K562 (cell line): ENCODE measurements around the gene ABCC6. TPM values are rescaled to one million over a fixed set of nuclear protein-coding genes. Genes with fewer than 3 reads are reported as not detected.

Experiments used
- ATAC-seq: fragments of 200-7000 bp; cut with Tn5 transposase; 3 replicates; pipeline ENCODE4 v1.9.1; 2020; ENCODE audit warnings: moderate library complexity
- BruUV-seq: library from RNA; stranded (reverse); fragments of 400-500 nt; replicated peaks from 2 replicates; lab custom pipeline; 2021; lab: Mats Ljungman, UMichigan
- CTCF ChIA-PET: fragments of 300-600 bp; formaldehyde crosslinking; extraction: SDS; loops from one replicate; lab custom pipeline; 2021; ENCODE audit warnings: low intra/inter-chr PET ratio; lab: Yijun Ruan, JAX
- POLR2A ChIA-PET: fragments of 300-600, 350-650 bp; sonication (Branson Sonifier 250); formaldehyde crosslinking; extraction: SDS; loops from one replicate; lab custom pipeline; 2021; ENCODE audit warnings: antibody characterized with exemption, inconsistent platforms; lab: Yijun Ruan, JAX
- DNase-seq, 4 experiments: peaks; one replicate each; pipeline versions ENCODE4 v3.0.0 to v3.0.0-alpha.2; 2011 to 2018; ENCODE audit warnings: low spot score in 3 of 4, mixed read lengths in 3 of 4; ENCODE audit errors: extremely low read depth in 1 of 4
- FAIRE-seq: peaks from 2 replicates; lab custom pipeline; 2011; peaks lifted over from hg19 to GRCh38; lab: Jason Lieb, UNC
- H2AFZ ChIP-seq: 2 replicates; pipeline ENCODE4 v1.6.0; 2011; ENCODE audit warnings: low read depth, low read length, control low read depth, inconsistent platforms
- H3K27ac ChIP-seq: fragments of 200-600 bp; 3 replicates; pipeline ENCODE4 v1.8.0; 2011; ENCODE audit warnings: low read depth, mild to moderate bottlenecking, control low read depth, inconsistent platforms, low read length, moderate library complexity, mixed read lengths; ENCODE audit errors: extremely low read depth
- H3K27me3 ChIP-seq, 2 experiments: fragments of 300-600 bp in 1 of 2; 2 replicates in 1 of 2; 3 replicates in 1 of 2; pipeline versions ENCODE4 v1.6.0 to v1.8.0; 2011; ENCODE audit warnings: inconsistent platforms in 2 of 2, low read length in 2 of 2, mild to moderate bottlenecking in 1 of 2, mixed read lengths in 1 of 2, moderate library complexity in 1 of 2; ENCODE audit not compliant: control insufficient read depth in 2 of 2, insufficient read depth in 2 of 2
- H3K36me3 ChIP-seq: fragments of 300-600 bp; 3 replicates; pipeline ENCODE4 v1.8.0; 2011; ENCODE audit warnings: mild to moderate bottlenecking, low read length, inconsistent platforms; ENCODE audit not compliant: control insufficient read depth, insufficient read depth
- H3K4me1 ChIP-seq, 2 experiments: fragments of 200-600 bp in 1 of 2; replicated peaks in 1 of 2; 2 replicates in 1 of 2; 3 replicates in 1 of 2; pipeline versions ENCODE4 v1.5.1 to v1.8.0; 2011; ENCODE audit warnings: inconsistent platforms in 2 of 2, low read length in 2 of 2, mild to moderate bottlenecking in 1 of 2, mixed read lengths in 1 of 2, moderate library complexity in 1 of 2; ENCODE audit not compliant: control insufficient read depth in 2 of 2, insufficient read depth in 2 of 2
- H3K4me2 ChIP-seq: 2 replicates; pipeline ENCODE4 v1.6.1; 2011; ENCODE audit warnings: low read length, control low read depth, inconsistent platforms, mixed read lengths; ENCODE audit not compliant: insufficient read depth
- H3K4me3 ChIP-seq: fragments of 200-600 bp; sonication (generic), shearing (Covaris generic); 2 replicates; pipeline ENCODE4 v1.5.1; 2016; ENCODE audit warnings: control low read depth, inconsistent platforms
- H3K79me2 ChIP-seq: fragments of 200-600 bp; 3 replicates; pipeline ENCODE4 v1.8.0; 2011; ENCODE audit warnings: low read length, inconsistent platforms; ENCODE audit not compliant: control insufficient read depth, insufficient read depth
- H3K9ac ChIP-seq, 2 experiments: 2 replicates each; pipeline versions ENCODE4 v1.6.0 to v1.6.1; 2011; ENCODE audit warnings: low read depth in 2 of 2, low read length in 2 of 2, control low read depth in 1 of 2, inconsistent platforms in 1 of 2, mild to moderate bottlenecking in 1 of 2, mixed read lengths in 1 of 2; ENCODE audit not compliant: insufficient read depth in 1 of 2
- H3K9me1 ChIP-seq: one replicate; pipeline ENCODE4 v1.6.0; 2011; ENCODE audit warnings: inconsistent platforms, mild to moderate bottlenecking, low read length, moderate library complexity; ENCODE audit not compliant: control insufficient read depth, insufficient read depth
- H3K9me3 ChIP-seq: replicated peaks from 2 replicates; pipeline ENCODE4 v1.5.1; 2011; ENCODE audit warnings: low read depth, low read length, inconsistent platforms; ENCODE audit not compliant: control insufficient read depth, insufficient read depth
- H4K20me1 ChIP-seq: replicated peaks from 2 replicates; pipeline ENCODE4 v1.6.1; 2011; ENCODE audit warnings: low read length, inconsistent platforms, mixed read lengths; ENCODE audit not compliant: control insufficient read depth, insufficient read depth
- ARID1B ChIP-seq: fragments of 450-650 bp; IDR thresholded peaks from 2 replicates; pipeline ENCODE4 v1.6.1; 2016; ENCODE audit warnings: antibody characterized with exemption, mild to moderate bottlenecking, inconsistent platforms
- ERF ChIP-seq: fragments of 450-650 bp; formaldehyde crosslinking; IDR thresholded peaks from 2 replicates; pipeline ENCODE4 v1.4.0; 2020; ENCODE audit warnings: mild to moderate bottlenecking, mixed read lengths
- ESRRA ChIP-seq: fragments of 450-650 bp; IDR thresholded peaks from 2 replicates; pipeline ENCODE4 v1.6.1; 2014; ENCODE audit warnings: low read depth, mild to moderate bottlenecking, moderate library complexity, borderline replicate concordance
- HNRNPLL ChIP-seq: fragments of 200-400 bp; formaldehyde crosslinking; IDR thresholded peaks from 2 replicates; pipeline ENCODE4 v1.6.1; 2017; ENCODE audit warnings: low read length, low read depth, mild to moderate bottlenecking; ENCODE audit not compliant: poor library complexity, severe bottlenecking
- IFI16 ChIP-seq: fragments of 250-450 bp; sonication (Bioruptor Pico); IDR thresholded peaks from 2 replicates; pipeline ENCODE4 v2.1.2; 2022; ENCODE audit warnings: mild to moderate bottlenecking, inconsistent platforms
- KDM4B ChIP-seq, 2 experiments: fragments of 450-650 bp in 1 of 2; sonication (generic) in 1 of 2; IDR thresholded peaks; 2 replicates each; pipeline ENCODE4 v1.6.1; 2016 to 2017; ENCODE audit warnings: borderline replicate concordance in 2 of 2, antibody characterized with exemption in 1 of 2, low read depth in 1 of 2, mild to moderate bottlenecking in 1 of 2
- NFIC ChIP-seq: fragments of 450-650 bp; IDR thresholded peaks from 2 replicates; pipeline ENCODE4 v1.6.1; 2017; ENCODE audit warnings: mild to moderate bottlenecking, inconsistent platforms
- PKNOX1 ChIP-seq: fragments of 450-650 bp; IDR thresholded peaks from 2 replicates; pipeline ENCODE4 v1.6.1; 2016
- RBM17 ChIP-seq: fragments of 200-400 bp; formaldehyde crosslinking; IDR thresholded peaks from 2 replicates; pipeline ENCODE4 v1.6.1; 2017; ENCODE audit warnings: low read depth, mild to moderate bottlenecking, low read length, borderline replicate concordance
- SREBF2 ChIP-seq: sonication (generic); formaldehyde crosslinking; IDR thresholded peaks from 2 replicates; pipeline ENCODE4 v1.4.0; 2020; ENCODE audit warnings: mild to moderate bottlenecking, missing genetic modification reagents
- TARDBP ChIP-seq: fragments of 450-650 bp; IDR thresholded peaks from 2 replicates; pipeline ENCODE4 v1.6.1; 2016
- TEAD4 ChIP-seq, 2 experiments: sonication (generic) in 1 of 2; formaldehyde crosslinking in 1 of 2; IDR thresholded peaks; 2 replicates each; pipeline versions ENCODE4 v1.6.1 to v1.8.0; 2012 to 2022; ENCODE audit warnings: borderline replicate concordance in 1 of 2, inconsistent platforms in 1 of 2, low read length in 1 of 2, mild to moderate bottlenecking in 1 of 2, missing genetic modification reagents in 1 of 2
- TGIF2 ChIP-seq: sonication (generic); formaldehyde crosslinking; IDR thresholded peaks from 2 replicates; pipeline ENCODE4 v1.8.1; 2022; ENCODE audit warnings: mild to moderate bottlenecking, missing genetic modification reagents, moderate library complexity
- THRAP3 ChIP-seq: fragments of 450-650 bp; IDR thresholded peaks from 2 replicates; pipeline ENCODE4 v1.6.1; 2016; ENCODE audit warnings: mild to moderate bottlenecking, inconsistent platforms, borderline replicate concordance
- U2AF1 ChIP-seq: fragments of 200-400 bp; formaldehyde crosslinking; optimal IDR thresholded peaks from 2 replicates; pipeline ENCODE3; 2017; ENCODE audit warnings: mild to moderate bottlenecking, low read depth, low read length, moderate library complexity
- ZBTB17 ChIP-seq: fragments of 450-650 bp; formaldehyde crosslinking; IDR thresholded peaks from 2 replicates; pipeline ENCODE4 v1.4.0; 2020; ENCODE audit warnings: mild to moderate bottlenecking
- ZNF184 ChIP-seq: sonication (generic); formaldehyde crosslinking; IDR thresholded peaks from 2 replicates; pipeline ENCODE4 v1.5.0; 2020; ENCODE audit warnings: missing genetic modification reagents
- WGBS: fragments of 100-300 bp; shearing (Covaris generic); methylation state at CpG from one replicate; pipeline ENCODE4 v1.1.6; 2016; ENCODE audit warnings: low coverage, mixed read lengths; ENCODE audit not compliant: insufficient coverage; ENCODE audit errors: missing lambda C conversion rate; 5-methylcytosine and 5-hydroxymethylcytosine counted together
- in situ Hi-C: fragments of 300-500 bp; cut with MboI; formaldehyde crosslinking; loops from 4 replicates; pipeline ENCODE4 v1.15.0; 2018; ENCODE audit warnings: inconsistent platforms, mixed read lengths
- intact Hi-C: fragments of 100-400 bp; cut with micrococcal nuclease; formaldehyde crosslinking; loops from 2 replicates; pipeline ENCODE4 v1.14.2; 2022
- polyA plus RNA-seq, 8 experiments: library from polyadenylated mRNA; depleted of rRNA in 4 of 8; stranded (reverse) in 5 of 8; unstranded in 3 of 8; fragments of >200 nt; fragmentation: Nextera tagmentation in 2 of 8; fragmentation: Illumina TruSeq in 1 of 8; extraction: Ambion mirVana in 2 of 8; extraction: Trizol in 1 of 8; gene quantifications; 2 replicates each; pipeline versions ENCODE4 v1.2.1 to v1.2.3, GENCODE V29; 2011 to 2014; ENCODE audit warnings: inconsistent platforms in 1 of 8, missing spikeins in 1 of 8
- total RNA-seq, 7 experiments: library from RNA; depleted of rRNA in 6 of 7; stranded (reverse); fragments of >200 nt in 6 of 7; fragmentation: Illumina TruSeq in 2 of 7; extraction: Trizol in 2 of 7; gene quantifications; 2 replicates each; pipeline versions ENCODE4 v1.2.1 to v1.2.3, GENCODE V29; 2011 to 2021; ENCODE audit warnings: low replicate concordance in 1 of 7
- TF ChIP-seq, protein P1 (sequence below), 2 experiments: fragments of 450-650 bp in 1 of 2; sonication (generic) in 1 of 2; formaldehyde crosslinking in 1 of 2; IDR thresholded peaks in 1 of 2; conservative IDR thresholded peaks in 1 of 2; 2 replicates each; pipeline versions ENCODE4 v1.6.1 to v1.8.1; 2016 to 2023; ENCODE audit warnings: mild to moderate bottlenecking in 2 of 2, moderate library complexity in 2 of 2, inconsistent platforms in 1 of 2, missing genetic modification reagents in 1 of 2

Gene ABCC6
- total and polyA plus RNA-seq, 9 of the 15 experiments (the other 6 are each of a cell fraction or from before 2014, with no cell fraction given) = 0.03 to 0.46 (median 0.07) TPM; not detected in 4

GRCh38 chr16:16116841-16117240 is 106.5 kb downstream of the ABCC6 start:
- Histone ChIP-seq H2AFZ (no peak overlapping the region), H3K4me1 (peaks cover 12 to 18% of the 10 kb centered on the region in 2 experiments; a peak in 4 of 5 replicates), H3K9ac (no peak overlapping the region), H3K4me2 (no peak overlapping the region), H3K9me3 (peaks cover 26% of the 10 kb centered on the region), H3K4me3 (no peak overlapping the region), H3K9me1 (no peaks in the 10 kb centered on the region), H3K27me3 (no peaks in the 10 kb centered on the region), H3K36me3 (peaks cover 90% of the 10 kb centered on the region), H3K79me2 (no peaks in the 10 kb centered on the region), H4K20me1 (no peaks in the 10 kb centered on the region), H3K27ac (no peak overlapping the region)
- no peak for ATAC-seq
- TF ChIP-seq KDM4B (IDR thresholded peaks at IDR 0.05; ENCODE audit: borderline replicate concordance in 2 of 2, low read depth in 1 of 2) = no peak
- TF ChIP-seq PKNOX1 = no peak
- no peak for TF ChIP-seq ZBTB17 (CRISPR knock-in tag)
- no peak for TF ChIP-seq RBM17
- TF ChIP-seq SREBF2 = no peak
- TF ChIP-seq THRAP3 = no peak
- no peak for TF ChIP-seq ESRRA
- TF ChIP-seq, protein P1, sequence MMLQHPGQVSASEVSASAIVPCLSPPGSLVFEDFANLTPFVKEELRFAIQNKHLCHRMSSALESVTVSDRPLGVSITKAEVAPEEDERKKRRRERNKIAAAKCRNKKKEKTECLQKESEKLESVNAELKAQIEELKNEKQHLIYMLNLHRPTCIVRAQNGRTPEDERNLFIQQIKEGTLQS (IDR thresholded peaks at IDR 0.05) = no peak
- TF ChIP-seq, protein P1 (CRISPR knock-in tag; conservative IDR thresholded peaks at IDR 0.05) = no peak
- TF ChIP-seq HNRNPLL = no peak
- TF ChIP-seq ARID1B = no peak
- no peak for TF ChIP-seq NFIC
- no peak for TF ChIP-seq TGIF2 (CRISPR knock-in tag)
- TF ChIP-seq U2AF1 = no peak
- TF ChIP-seq TARDBP = no peak
- TF ChIP-seq ZNF184 = no peak
- TF ChIP-seq ERF (CRISPR knock-in tag) = no peak
- no peak for TF ChIP-seq TEAD4 (IDR thresholded peaks at IDR 0.05; ENCODE audit: low read length)
- TF ChIP-seq TEAD4 (CRISPR knock-in tag; IDR thresholded peaks at IDR 0.05; ENCODE audit: borderline replicate concordance) = no peak
- no peak for TF ChIP-seq IFI16
- in situ Hi-C loops (no loop called here), intact Hi-C loops (no loop called here)
- no peak for FAIRE-seq
- ChIA-PET POLR2A (interaction anchor here (0.6 kb wide), 1 partner anchor 12 kb away, joined by 4 read pairs; no protein-coding TSS in a partner anchor), CTCF (no interaction called here)
- DNase-seq = no peak
- WGBS = 97% methylated on average over 7 of the region's 7 CpGs
- no TSS peak for BruUV-seq
